Kidney epithelial cell (primary cell): Measurements from ENCODE around the gene IZUMO3. TPM values are rescaled to one million over a fixed set of nuclear protein-coding genes. Genes with fewer than 3 reads are reported as not detected.

Source experiments
- DNase-seq: peaks from one replicate; pipeline ENCODE4 v3.0.0-alpha.2; 2010; ENCODE audit warnings: low read depth
- H3K27me3 ChIP-seq: 2 replicates; pipeline ENCODE4 v1.6.0; 2011; ENCODE audit warnings: low read length; ENCODE audit not compliant: control insufficient read depth, insufficient read depth
- H3K36me3 ChIP-seq: 2 replicates; pipeline ENCODE4 v1.5.1; 2011; ENCODE audit warnings: low read length; ENCODE audit not compliant: control insufficient read depth, insufficient read depth
- H3K4me3 ChIP-seq: 2 replicates; pipeline ENCODE4 v1.5.1; 2011; ENCODE audit warnings: low read depth, mild to moderate bottlenecking, control low read depth, low read length
- total RNA-seq: library from RNA; depleted of rRNA; stranded (reverse); fragments of >200 nt; gene quantifications from 2 replicates; pipeline ENCODE4 v1.2.3, GENCODE V29; 2015
- TF ChIP-seq, protein P1 (sequence below): IDR thresholded peaks from 2 replicates; pipeline ENCODE4 v1.5.1; 2011; ENCODE audit warnings: mild to moderate bottlenecking, moderate library complexity, low read length, control low read depth, inconsistent platforms; ENCODE audit not compliant: insufficient read depth, poor library complexity, severe bottlenecking

IZUMO3 gene
- total RNA-seq, 1 donor from 2014 or later = not detected

GRCh38 chr9:24572406-24572805 lies 26.7 kb upstream of the IZUMO3 start:
- Histone ChIP-seq H3K27me3 (no peaks in the 10 kb centered on the region), H3K4me3 (no peak overlapping the region), H3K36me3 (no peaks in the 10 kb centered on the region)
- no peak for DNase-seq
- TF ChIP-seq, protein P1, sequence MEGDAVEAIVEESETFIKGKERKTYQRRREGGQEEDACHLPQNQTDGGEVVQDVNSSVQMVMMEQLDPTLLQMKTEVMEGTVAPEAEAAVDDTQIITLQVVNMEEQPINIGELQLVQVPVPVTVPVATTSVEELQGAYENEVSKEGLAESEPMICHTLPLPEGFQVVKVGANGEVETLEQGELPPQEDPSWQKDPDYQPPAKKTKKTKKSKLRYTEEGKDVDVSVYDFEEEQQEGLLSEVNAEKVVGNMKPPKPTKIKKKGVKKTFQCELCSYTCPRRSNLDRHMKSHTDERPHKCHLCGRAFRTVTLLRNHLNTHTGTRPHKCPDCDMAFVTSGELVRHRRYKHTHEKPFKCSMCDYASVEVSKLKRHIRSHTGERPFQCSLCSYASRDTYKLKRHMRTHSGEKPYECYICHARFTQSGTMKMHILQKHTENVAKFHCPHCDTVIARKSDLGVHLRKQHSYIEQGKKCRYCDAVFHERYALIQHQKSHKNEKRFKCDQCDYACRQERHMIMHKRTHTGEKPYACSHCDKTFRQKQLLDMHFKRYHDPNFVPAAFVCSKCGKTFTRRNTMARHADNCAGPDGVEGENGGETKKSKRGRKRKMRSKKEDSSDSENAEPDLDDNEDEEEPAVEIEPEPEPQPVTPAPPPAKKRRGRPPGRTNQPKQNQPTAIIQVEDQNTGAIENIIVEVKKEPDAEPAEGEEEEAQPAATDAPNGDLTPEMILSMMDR = no peak

GRCh38 chr9:24561957-24562356 lies 16.3 kb upstream of the IZUMO3 start:
- Histone ChIP-seq H3K4me3 (no peak overlapping the region), H3K36me3 (no peaks in the 10 kb centered on the region)
- TF ChIP-seq, protein P1 = no peak

GRCh38 chr9:24553183-24553552 lies 7.5 kb upstream of the IZUMO3 start:
- DNase-seq = no peak
- Histone ChIP-seq H3K27me3 (no peaks in the 10 kb centered on the region), H3K4me3 (no peak overlapping the region), H3K36me3 (no peaks in the 10 kb centered on the region)
- TF ChIP-seq, protein P1 = no peak

More at GRCh38 chr9:24561957-24562356, 16.3 kb upstream of the IZUMO3 start:
- DNase-seq = no peak
- H3K27me3 ChIP-seq = no peaks in the 10 kb centered on the region

DNA sequence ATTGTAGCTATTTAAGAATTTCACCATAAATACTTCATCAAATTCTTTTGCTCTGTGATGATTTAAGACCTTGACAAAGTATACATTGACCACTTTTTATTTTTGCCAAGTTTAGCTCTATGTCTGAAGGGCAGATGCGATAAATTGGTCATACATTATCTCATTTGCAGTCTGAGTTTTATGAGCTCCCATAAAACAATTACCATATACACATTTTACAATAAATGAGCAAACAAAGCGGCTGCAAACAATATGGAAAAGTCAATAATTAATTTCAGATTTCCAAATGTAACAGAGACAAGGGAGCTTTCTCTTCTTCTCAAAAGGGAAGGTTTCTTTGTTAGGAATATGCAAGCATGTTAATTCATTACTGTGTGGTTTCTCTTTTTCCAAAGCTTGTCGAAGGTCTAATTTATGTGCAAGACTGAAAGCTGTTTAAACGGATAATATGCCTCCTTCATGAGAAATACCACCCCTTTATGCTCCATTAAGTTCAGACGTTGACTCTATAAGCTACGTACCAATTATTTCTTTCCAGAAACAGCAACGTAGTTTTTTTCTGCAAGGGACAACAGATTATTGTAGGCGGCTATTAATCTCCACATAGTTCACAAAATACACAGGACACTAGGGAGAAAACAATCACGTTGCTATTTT lies 7.0 kb upstream of the IZUMO3 start:
- Histone ChIP-seq H3K36me3 (no peaks in the 10 kb centered on the region), H3K27me3 (no peaks in the 10 kb centered on the region), H3K4me3 (no peak overlapping the region)
- TF ChIP-seq, protein P1 = no peak
- DNase-seq = no peak

- H3K36me3 ChIP-seq = no peaks in the 10 kb centered on the region
- no peak for DNase-seq
- H3K4me3 ChIP-seq = no peak overlapping the region
- no peaks in the 10 kb centered on the region for H3K27me3 ChIP-seq
- TF ChIP-seq, protein P1 = no peak
Observed at GRCh38 chr9:24545285-24545684, 412 bp downstream of the IZUMO3 start.

- no peaks in the 10 kb centered on the region for H3K27me3 ChIP-seq
- DNase-seq = no peak
- TF ChIP-seq, protein P1 = no peak
- H3K4me3 ChIP-seq = no peak overlapping the region
- no peaks in the 10 kb centered on the region for H3K36me3 ChIP-seq
Observed at GRCh38 chr9:24518545-24518944, 27.2 kb downstream of the IZUMO3 start.
